Suprapubic skin (tissue), 4 donors: Measurements from ENCODE around the gene EIF4EBP2. TPM values are rescaled to one million over a fixed set of nuclear protein-coding genes. Genes with fewer than 3 reads are reported as not detected.

Experiments
- DNase-seq, 2 donors: peaks; one replicate each; pipeline ENCODE4 v3.0.0-alpha.2; 2019; ENCODE audit warnings: low spot score in 2 of 2
- H3K27ac ChIP-seq: fragments of 200-600 bp; sonication (generic); one replicate; pipeline ENCODE4 v1.5.1; 2019
- H3K27me3 ChIP-seq: fragments of 200-600 bp; sonication (generic); one replicate; pipeline ENCODE4 v1.5.1; 2019
- H3K36me3 ChIP-seq: fragments of 200-600 bp; sonication (generic); one replicate; pipeline ENCODE4 v1.5.1; 2019
- H3K4me1 ChIP-seq: fragments of 200-600 bp; sonication (generic); one replicate; pipeline ENCODE4 v1.5.1; 2019
- H3K4me3 ChIP-seq: fragments of 200-600 bp; sonication (generic); one replicate; pipeline ENCODE4 v1.5.1; 2019; ENCODE audit warnings: mild to moderate bottlenecking
- H3K9me3 ChIP-seq: fragments of 200-600 bp; sonication (generic); one replicate; pipeline ENCODE4 v1.5.1; 2019
- EP300 ChIP-seq: sonication (generic); formaldehyde crosslinking; IDR thresholded peaks from one replicate; pipeline ENCODE4 v1.6.1; 2017; ENCODE audit warnings: antibody characterized with exemption
- POLR2A ChIP-seq, 2 donors: fragments of 450-650 bp; IDR thresholded peaks; one replicate each; pipeline ENCODE4 v1.6.1; 2017; ENCODE audit warnings: antibody characterized with exemption in 2 of 2, mild to moderate bottlenecking in 2 of 2, moderate library complexity in 2 of 2
- POLR2AphosphoS5 ChIP-seq, 3 donors: sonication (generic); formaldehyde crosslinking; IDR thresholded peaks; one replicate each; pipeline ENCODE4 v1.6.1; 2017; ENCODE audit warnings: antibody characterized with exemption in 3 of 3
- WGBS: methylation state at CpG from one replicate; pipeline ENCODE4 v1.1.5; 2018; 5-methylcytosine and 5-hydroxymethylcytosine counted together
- total RNA-seq, 4 donors: library from RNA; depleted of rRNA; stranded (reverse); fragments of >200 nt; gene quantifications; one replicate each; pipeline ENCODE4 v1.1.0, GENCODE V29; 2016
- TF ChIP-seq, protein P1 (sequence below), 2 donors: fragments of 200-600 bp in 1 of 2; fragments of 450-650 bp in 1 of 2; sonication (generic) in 1 of 2; IDR thresholded peaks; one replicate each; pipeline ENCODE4 v1.5.1; 2016 to 2019; ENCODE audit warnings: antibody characterized with exemption in 2 of 2, mild to moderate bottlenecking in 1 of 2, moderate library complexity in 1 of 2

The EIF4EBP2 gene
- total RNA-seq, 4 donors from 2014 or later: 71.7 to 91.6 (median 77.1) TPM

DNA sequence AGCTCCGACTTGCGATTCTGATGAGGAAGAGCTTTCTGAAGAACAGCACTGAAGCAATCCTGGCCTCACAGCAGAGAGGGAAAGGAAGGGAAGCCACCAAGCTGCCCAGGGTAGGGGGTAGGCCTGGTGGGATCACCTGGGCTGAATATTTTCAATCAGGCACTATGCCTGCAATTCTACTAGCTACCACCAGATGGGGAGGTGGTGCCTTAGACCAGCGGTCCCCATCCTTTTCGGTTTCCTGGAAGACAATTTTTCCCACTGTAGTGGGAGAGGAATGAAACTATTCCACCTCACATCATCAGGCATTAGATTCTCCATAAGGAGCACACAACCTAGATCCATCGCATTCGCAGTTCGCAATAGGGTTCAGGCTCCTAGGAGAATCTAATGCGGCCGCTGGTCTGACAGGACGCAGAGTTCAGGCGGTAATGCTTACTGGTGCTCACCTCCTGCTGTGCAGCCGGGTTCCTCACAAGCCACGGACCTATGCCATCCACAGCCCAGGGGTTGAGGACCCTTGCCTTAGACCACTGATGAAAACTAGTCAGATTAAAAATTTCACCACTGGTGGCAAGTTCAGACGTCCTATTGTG lies 24.3 kb upstream of the EIF4EBP2 start:
- WGBS: 93% methylated on average over 14 of the region's 14 CpGs
- peaks cover 4% of the 10 kb centered on the region for H3K9me3 ChIP-seq
- TF ChIP-seq POLR2AphosphoS5 (IDR thresholded peaks at IDR 0.05): no peak
- no peak for TF ChIP-seq POLR2A (IDR thresholded peaks at IDR 0.05)
- TF ChIP-seq, protein P1, sequence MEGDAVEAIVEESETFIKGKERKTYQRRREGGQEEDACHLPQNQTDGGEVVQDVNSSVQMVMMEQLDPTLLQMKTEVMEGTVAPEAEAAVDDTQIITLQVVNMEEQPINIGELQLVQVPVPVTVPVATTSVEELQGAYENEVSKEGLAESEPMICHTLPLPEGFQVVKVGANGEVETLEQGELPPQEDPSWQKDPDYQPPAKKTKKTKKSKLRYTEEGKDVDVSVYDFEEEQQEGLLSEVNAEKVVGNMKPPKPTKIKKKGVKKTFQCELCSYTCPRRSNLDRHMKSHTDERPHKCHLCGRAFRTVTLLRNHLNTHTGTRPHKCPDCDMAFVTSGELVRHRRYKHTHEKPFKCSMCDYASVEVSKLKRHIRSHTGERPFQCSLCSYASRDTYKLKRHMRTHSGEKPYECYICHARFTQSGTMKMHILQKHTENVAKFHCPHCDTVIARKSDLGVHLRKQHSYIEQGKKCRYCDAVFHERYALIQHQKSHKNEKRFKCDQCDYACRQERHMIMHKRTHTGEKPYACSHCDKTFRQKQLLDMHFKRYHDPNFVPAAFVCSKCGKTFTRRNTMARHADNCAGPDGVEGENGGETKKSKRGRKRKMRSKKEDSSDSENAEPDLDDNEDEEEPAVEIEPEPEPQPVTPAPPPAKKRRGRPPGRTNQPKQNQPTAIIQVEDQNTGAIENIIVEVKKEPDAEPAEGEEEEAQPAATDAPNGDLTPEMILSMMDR (IDR thresholded peaks at IDR 0.05): peak in 1 of 2 donors; percentile 31
- TF ChIP-seq EP300: no peak
- H3K27me3 ChIP-seq: no peaks in the 10 kb centered on the region
- H3K36me3 ChIP-seq: no peaks in the 10 kb centered on the region
- no peak overlapping the region for H3K4me3 ChIP-seq
- no peak overlapping the region for H3K27ac ChIP-seq
- peaks cover 19% of the 10 kb centered on the region for H3K4me1 ChIP-seq
- DNase-seq: no peak

GRCh38 chr10:70380350-70381135 lies 23.4 kb upstream of the EIF4EBP2 start:
- Histone ChIP-seq H3K36me3 (no peaks in the 10 kb centered on the region), H3K9me3 (peaks cover 4% of the 10 kb centered on the region), H3K27me3 (no peaks in the 10 kb centered on the region), H3K27ac (no peak overlapping the region), H3K4me3 (no peak overlapping the region), H3K4me1 (peaks cover 19% of the 10 kb centered on the region)
- WGBS: 98% methylated on average over 7 of the region's 7 CpGs
- no peak for DNase-seq
- TF ChIP-seq EP300: no peak
- TF ChIP-seq POLR2A (IDR thresholded peaks at IDR 0.05): no peak
- TF ChIP-seq POLR2AphosphoS5 (IDR thresholded peaks at IDR 0.05): no peak
- TF ChIP-seq, protein P1 (IDR thresholded peaks at IDR 0.05): no peak

GRCh38 chr10:70381471-70382421 lies 22.2 kb upstream of the EIF4EBP2 start:
- Histone ChIP-seq H3K27me3 (no peaks in the 10 kb centered on the region), H3K4me3 (peak overlapping the region; percentile 85), H3K4me1 (peaks cover 19% of the 10 kb centered on the region), H3K36me3 (no peaks in the 10 kb centered on the region), H3K27ac (no peak overlapping the region), H3K9me3 (peaks cover 4% of the 10 kb centered on the region)
- peak in 1 of 2 donors; percentile 75 for DNase-seq
- TF ChIP-seq POLR2AphosphoS5 (IDR thresholded peaks at IDR 0.05) (no peak), POLR2A (IDR thresholded peaks at IDR 0.05) (no peak), EP300 (no peak)
- TF ChIP-seq, protein P1 (IDR thresholded peaks at IDR 0.05): no peak
- 4% methylated on average over 9 of the region's 61 CpGs for WGBS

- no peaks in the 10 kb centered on the region for H3K36me3 ChIP-seq
- 60% methylated on average over 4 of the region's 4 CpGs for WGBS
- no peaks in the 10 kb centered on the region for H3K9me3 ChIP-seq
- TF ChIP-seq POLR2A (IDR thresholded peaks at IDR 0.05) (no peak), POLR2AphosphoS5 (IDR thresholded peaks at IDR 0.05) (no peak), EP300 (no peak)
- TF ChIP-seq, protein P1 (IDR thresholded peaks at IDR 0.05): no peak
- DNase-seq: no peak
- no peaks in the 10 kb centered on the region for H3K27me3 ChIP-seq
- peaks cover 4% of the 10 kb centered on the region for H3K4me1 ChIP-seq
- H3K27ac ChIP-seq: no peak overlapping the region
- H3K4me3 ChIP-seq: no peak overlapping the region
Measured at GRCh38 chr10:70391654-70392053, 12.3 kb upstream of the EIF4EBP2 start.
